Mesendoderm (in vitro differentiated cells): Measurements from ENCODE around the gene PPP1CA.

Source experiments
- DNase-seq: peaks from one replicate; pipeline ENCODE4 v3.0.0; 2013
- H2AK5ac ChIP-seq: 2 replicates; pipeline ENCODE4 v1.6.1; 2013; ENCODE audit warnings: low read length, inconsistent platforms
- H2BK120ac ChIP-seq: 2 replicates; pipeline ENCODE4 v1.6.1; 2013; ENCODE audit warnings: low read depth, mild to moderate bottlenecking, low read length, moderate library complexity, mixed read lengths
- H2BK15ac ChIP-seq: replicated peaks from 2 replicates; pipeline ENCODE4 v1.6.1; 2013; ENCODE audit warnings: low read depth, mild to moderate bottlenecking, moderate library complexity
- H2BK5ac ChIP-seq: 2 replicates; pipeline ENCODE4 v1.6.1; 2013; ENCODE audit warnings: low read length, inconsistent platforms
- H3K18ac ChIP-seq: 2 replicates; pipeline ENCODE4 v1.6.1; 2013; ENCODE audit warnings: mild to moderate bottlenecking, low read length, mixed read lengths
- H3K23ac ChIP-seq: one replicate; pipeline ENCODE4 v1.6.1; 2013; ENCODE audit warnings: low read length
- H3K27ac ChIP-seq: 2 replicates; pipeline ENCODE4 v1.5.1; 2013; ENCODE audit warnings: low read depth, mild to moderate bottlenecking, inconsistent platforms, low read length, moderate library complexity
- H3K27me3 ChIP-seq: 2 replicates; pipeline ENCODE4 v1.6.1; 2013; ENCODE audit warnings: low read length, control low read depth, mild to moderate bottlenecking, inconsistent platforms; ENCODE audit not compliant: insufficient read depth, poor library complexity
- H3K36me3 ChIP-seq: 2 replicates; pipeline ENCODE4 v1.6.1; 2013; ENCODE audit warnings: low read length, inconsistent platforms; ENCODE audit not compliant: control insufficient read depth, insufficient read depth
- H3K4ac ChIP-seq: one replicate; pipeline ENCODE4 v1.6.1; 2013; ENCODE audit warnings: low read depth, mild to moderate bottlenecking, low read length, moderate library complexity
- H3K4me1 ChIP-seq: 2 replicates; pipeline ENCODE4 v1.6.1; 2013; ENCODE audit warnings: low read depth, low read length, inconsistent platforms; ENCODE audit not compliant: control insufficient read depth
- H3K4me2 ChIP-seq: 2 replicates; pipeline ENCODE4 v1.6.1; 2013; ENCODE audit warnings: low read length
- H3K4me3 ChIP-seq: 2 replicates; pipeline ENCODE4 v1.5.1; 2013; ENCODE audit warnings: mild to moderate bottlenecking, low read length
- H3K56ac ChIP-seq: one replicate; pipeline ENCODE4 v1.6.1; 2013; ENCODE audit warnings: low read length
- H3K79me1 ChIP-seq: 2 replicates; pipeline ENCODE4 v1.6.1; 2013; ENCODE audit warnings: low read length, inconsistent platforms
- H3K79me2 ChIP-seq: 2 replicates; pipeline ENCODE4 v1.6.1; 2013; ENCODE audit warnings: mild to moderate bottlenecking, low read length; ENCODE audit not compliant: control insufficient read depth, insufficient read depth
- H3K9ac ChIP-seq: 2 replicates; pipeline ENCODE4 v1.6.1; 2013; ENCODE audit warnings: low read length, inconsistent platforms
- H4K5ac ChIP-seq: one replicate; pipeline ENCODE4 v1.6.1; 2013; ENCODE audit warnings: low read length
- H4K8ac ChIP-seq: one replicate; pipeline ENCODE4 v1.6.1; 2013; ENCODE audit warnings: low read depth, mild to moderate bottlenecking, control low read depth, low read length, moderate library complexity
- WGBS: extraction: QIAGEN DNeasy Blood & Tissue Kit; methylation state at CpG from one replicate; pipeline ENCODE4 v1.1.7; 2013; ENCODE audit warnings: low lambda C conversion rate, missing lambda C conversion rate; ENCODE audit not compliant: insufficient coverage; ENCODE audit errors: extremely low coverage; 5-methylcytosine and 5-hydroxymethylcytosine counted together

Gene PPP1CA

DNA sequence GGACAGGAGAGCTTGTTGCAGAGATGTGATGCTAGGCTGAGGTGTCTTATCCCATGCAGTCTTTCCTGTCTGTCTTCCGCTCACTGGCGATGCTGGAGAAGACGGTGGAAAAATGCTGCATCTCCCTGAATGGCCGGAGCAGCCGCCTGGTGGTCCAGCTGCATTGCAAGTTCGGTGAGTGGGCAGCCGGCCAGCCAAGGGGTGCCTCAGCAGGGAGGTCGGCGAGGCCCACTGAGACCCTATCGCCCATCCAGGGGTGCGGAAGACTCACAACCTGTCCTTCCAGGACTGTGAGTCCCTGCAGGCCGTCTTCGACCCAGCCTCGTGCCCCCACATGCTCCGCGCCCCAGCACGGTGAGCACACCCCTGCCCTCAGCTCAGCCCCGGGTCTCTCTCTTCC, 8.2 kb downstream of the PPP1CA start:
- H3K4ac ChIP-seq, result no peak overlapping the region
- H3K4me2 ChIP-seq, result no peak overlapping the region
- H2BK5ac ChIP-seq, result no peak overlapping the region
- H3K4me1 ChIP-seq, result peaks cover 4% of the 10 kb centered on the region
- no peak overlapping the region for H3K18ac ChIP-seq
- H3K79me2 ChIP-seq, result peaks cover 5% of the 10 kb centered on the region
- no peak overlapping the region for H2AK5ac ChIP-seq
- no peak overlapping the region for H3K4me3 ChIP-seq
- no peak overlapping the region for H4K5ac ChIP-seq
- no peak overlapping the region for H3K23ac ChIP-seq
- H3K27ac ChIP-seq, result no peak overlapping the region
- H3K27me3 ChIP-seq, result no peaks in the 10 kb centered on the region
- no peak overlapping the region for H4K8ac ChIP-seq
- peaks cover 8% of the 10 kb centered on the region for H3K79me1 ChIP-seq
- H3K36me3 ChIP-seq, result peaks cover 3% of the 10 kb centered on the region
- no peak overlapping the region for H2BK15ac ChIP-seq
- DNase-seq, result no peak
- H3K9ac ChIP-seq, result no peak overlapping the region
- H2BK120ac ChIP-seq, result no peak overlapping the region
- WGBS, result no CpG with 5 or more reads among the region's 18 CpGs
- H3K56ac ChIP-seq, result no peak overlapping the region

DNA sequence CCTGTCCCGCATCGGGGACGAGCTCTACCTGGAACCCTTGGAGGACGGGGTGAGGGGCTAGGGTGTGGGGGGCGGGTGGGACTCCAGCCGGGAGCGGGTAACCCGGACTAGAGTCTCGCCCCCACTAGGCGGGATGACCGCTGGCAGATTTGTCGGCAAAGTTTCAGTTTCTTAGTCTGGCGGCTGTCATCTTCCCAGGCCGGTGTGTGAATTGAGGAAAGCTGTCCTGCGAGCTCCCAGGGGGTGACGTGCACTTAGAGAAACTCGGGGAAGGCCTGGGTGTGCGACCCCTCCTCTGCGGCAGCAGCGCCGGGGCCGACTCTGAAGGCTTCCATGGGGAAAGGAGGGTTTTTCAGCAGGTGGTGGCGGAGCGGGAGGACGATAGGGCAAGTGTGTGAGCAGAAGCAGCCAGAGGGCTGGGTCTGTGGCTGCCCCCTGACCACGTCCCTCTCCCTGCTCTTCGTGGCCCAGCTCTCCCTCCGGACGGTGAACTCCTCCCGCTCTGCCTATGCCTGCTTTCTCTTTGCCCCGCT, 9.4 kb downstream of the PPP1CA start:
- H2BK15ac ChIP-seq, result no peak overlapping the region
- no peak overlapping the region for H2BK120ac ChIP-seq
- H3K4ac ChIP-seq, result no peak overlapping the region
- H3K27me3 ChIP-seq, result no peaks in the 10 kb centered on the region
- no peak overlapping the region for H2BK5ac ChIP-seq
- peak overlapping the region; percentile 80 for H3K23ac ChIP-seq
- no peak overlapping the region for H4K5ac ChIP-seq
- H3K56ac ChIP-seq, result peak overlapping the region; percentile 98
- WGBS, result no CpG with 5 or more reads among the region's 31 CpGs
- H3K27ac ChIP-seq, result no peak overlapping the region
- no peak overlapping the region for H2AK5ac ChIP-seq
- peak overlapping the region; percentile 6 for H3K18ac ChIP-seq
- no peak overlapping the region for H4K8ac ChIP-seq
- DNase-seq, result no peak
- peaks cover 8% of the 10 kb centered on the region for H3K79me1 ChIP-seq
- H3K9ac ChIP-seq, result peak overlapping the region; percentile 84
- H3K4me1 ChIP-seq, result peaks cover 9% of the 10 kb centered on the region
- H3K4me3 ChIP-seq, result peak overlapping the region; percentile 72
- H3K4me2 ChIP-seq, result peak overlapping the region; percentile 70
- H3K36me3 ChIP-seq, result no peaks in the 10 kb centered on the region
- H3K79me2 ChIP-seq, result peaks cover 5% of the 10 kb centered on the region

DNA sequence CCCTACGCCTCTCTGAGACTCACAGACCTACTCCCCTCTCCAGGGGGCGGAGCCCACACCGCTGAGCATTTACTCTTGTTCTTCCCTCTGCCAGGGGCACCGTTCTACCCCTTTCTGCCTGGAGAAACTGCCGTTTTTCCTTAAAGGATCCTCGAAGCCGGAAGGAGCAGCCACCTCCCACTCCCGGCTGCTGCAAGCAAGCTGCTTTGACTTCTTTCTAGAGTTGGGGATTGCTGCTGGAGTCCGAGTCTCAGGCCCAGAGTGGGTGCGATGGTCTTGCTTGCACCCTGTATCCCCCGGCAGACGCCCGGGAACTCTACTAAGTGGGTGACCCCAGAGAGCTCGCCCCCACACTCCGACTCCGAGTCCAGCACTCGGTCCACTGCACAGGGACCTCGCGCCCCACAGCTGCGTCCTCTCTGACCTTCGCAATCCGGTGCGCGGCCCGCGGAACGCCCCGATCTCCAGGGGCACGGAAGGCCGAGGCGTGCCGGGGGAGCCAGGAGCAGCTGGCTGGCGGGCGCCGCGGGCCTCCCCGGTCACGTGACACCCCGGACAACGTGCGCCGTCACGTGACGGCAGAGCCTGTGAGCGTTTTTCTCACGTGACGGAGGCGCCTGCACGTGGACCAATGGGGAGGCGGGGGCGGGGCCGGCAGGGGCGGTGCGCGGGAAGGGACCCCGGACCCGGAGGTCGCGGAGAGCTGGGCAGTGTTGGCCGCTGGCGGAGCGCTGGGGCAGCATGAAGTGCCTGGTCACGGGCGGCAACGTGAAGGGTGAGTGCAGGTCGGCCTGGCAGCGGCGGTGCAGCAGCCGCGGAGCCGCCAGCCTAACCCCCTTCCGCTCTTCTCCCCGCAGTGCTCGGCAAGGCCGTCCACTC, 10.1 kb downstream of the PPP1CA start, which contains the start of gene RAD9A:
RAD9A (plus strand) TSS at position 683 of the 879 bp plus-strand sequence; CDS start at position 742, 59 bp downstream.
- H2BK120ac ChIP-seq, result no peak within 1 kb of the TSS
- peak within 1 kb of the TSS; percentile 79 for H3K4me3 ChIP-seq
- no peak within 1 kb of the TSS for H4K8ac ChIP-seq
- H3K27me3 ChIP-seq, result no peaks in the 10 kb centered on the region
- peaks cover 12% of the 10 kb centered on the region for H3K4me1 ChIP-seq
- H3K36me3 ChIP-seq, result no peaks in the 10 kb centered on the region
- H3K18ac ChIP-seq, result peak within 1 kb of the TSS; percentile 42
- H3K4ac ChIP-seq, result peak within 1 kb of the TSS; percentile 44
- peak within 1 kb of the TSS; percentile 98 for H3K56ac ChIP-seq
- H3K27ac ChIP-seq, result peak within 1 kb of the TSS; percentile 69
- H3K9ac ChIP-seq, result peak within 1 kb of the TSS; percentile 84
- H3K4me2 ChIP-seq, result peak within 1 kb of the TSS; percentile 75
- H4K5ac ChIP-seq, result no peak within 1 kb of the TSS
- no CpG with 5 or more reads among the region's 75 CpGs for WGBS
- no peak within 1 kb of the TSS for H2AK5ac ChIP-seq
- no peak within 1 kb of the TSS for H2BK15ac ChIP-seq
- peaks cover 5% of the 10 kb centered on the region for H3K79me2 ChIP-seq
- peaks cover 8% of the 10 kb centered on the region for H3K79me1 ChIP-seq
- DNase-seq, result peak; percentile 97
- no peak within 1 kb of the TSS for H2BK5ac ChIP-seq
- peak within 1 kb of the TSS; percentile 80 for H3K23ac ChIP-seq

DNA sequence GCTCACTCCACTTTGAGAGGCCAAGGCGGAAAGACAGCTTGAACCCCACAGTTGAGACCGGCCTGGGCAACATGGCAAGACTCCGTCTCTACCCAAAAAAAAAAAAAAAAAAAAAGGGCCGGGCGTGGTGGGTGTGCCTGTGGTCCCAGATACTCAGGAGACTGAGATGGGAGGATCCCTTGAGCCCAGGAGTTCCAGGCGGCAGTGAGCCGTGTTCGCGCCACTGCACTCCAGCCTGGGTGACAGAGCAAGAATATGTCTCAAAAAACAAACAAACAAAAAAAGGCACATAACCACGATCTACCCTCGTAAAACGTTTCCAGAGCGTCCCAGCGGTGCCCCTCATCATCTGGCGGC, 10.7 kb downstream of the PPP1CA start:
- no peak overlapping the region for H3K18ac ChIP-seq
- no peak overlapping the region for H2BK5ac ChIP-seq
- H3K36me3 ChIP-seq, result no peaks in the 10 kb centered on the region
- no peak overlapping the region for H3K4ac ChIP-seq
- H3K9ac ChIP-seq, result peak overlapping the region; percentile 84
- no peaks in the 10 kb centered on the region for H3K27me3 ChIP-seq
- no peak overlapping the region for H4K8ac ChIP-seq
- H3K56ac ChIP-seq, result peak overlapping the region; percentile 97
- peaks cover 9% of the 10 kb centered on the region for H3K4me1 ChIP-seq
- H2BK120ac ChIP-seq, result no peak overlapping the region
- H3K23ac ChIP-seq, result no peak overlapping the region
- peak overlapping the region; percentile 69 for H3K27ac ChIP-seq
- WGBS, result no CpG with 5 or more reads among the region's 15 CpGs
- peak overlapping the region; percentile 79 for H3K4me3 ChIP-seq
- H2AK5ac ChIP-seq, result no peak overlapping the region
- H3K79me2 ChIP-seq, result peaks cover 5% of the 10 kb centered on the region
- no peak overlapping the region for H2BK15ac ChIP-seq
- no peak for DNase-seq
- peaks cover 8% of the 10 kb centered on the region for H3K79me1 ChIP-seq
- H4K5ac ChIP-seq, result no peak overlapping the region
- peak overlapping the region; percentile 75 for H3K4me2 ChIP-seq

DNA sequence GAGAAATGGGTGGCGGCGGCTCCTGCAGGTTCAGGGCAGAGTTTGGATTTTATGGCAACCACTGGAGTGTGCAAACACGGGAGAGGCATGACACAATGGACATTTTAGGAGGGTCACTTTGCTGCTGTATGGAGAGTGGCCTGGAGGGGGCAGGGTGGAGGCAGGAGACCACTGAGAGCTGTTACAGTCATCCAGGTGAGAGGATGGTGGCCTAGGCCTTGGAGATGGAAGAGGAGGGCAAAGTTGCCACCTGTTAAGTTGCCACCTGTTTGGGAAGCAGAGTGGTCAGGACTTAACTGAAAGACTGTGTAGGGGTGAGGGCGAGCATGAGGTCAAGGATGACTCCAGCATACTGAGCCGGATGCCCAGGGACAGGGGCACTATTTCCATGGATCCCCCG, 12.2 kb downstream of the PPP1CA start:
- H4K5ac ChIP-seq, result no peak overlapping the region
- H2BK15ac ChIP-seq, result no peak overlapping the region
- peaks cover 8% of the 10 kb centered on the region for H3K79me1 ChIP-seq
- H2BK120ac ChIP-seq, result no peak overlapping the region
- no peaks in the 10 kb centered on the region for H3K36me3 ChIP-seq
- peaks cover 9% of the 10 kb centered on the region for H3K4me1 ChIP-seq
- H3K23ac ChIP-seq, result no peak overlapping the region
- DNase-seq, result peak; percentile 67
- H3K27me3 ChIP-seq, result no peaks in the 10 kb centered on the region
- H4K8ac ChIP-seq, result no peak overlapping the region
- no peak overlapping the region for H2AK5ac ChIP-seq
- no CpG with 5 or more reads among the region's 6 CpGs for WGBS
- no peak overlapping the region for H3K4me3 ChIP-seq
- peaks cover 5% of the 10 kb centered on the region for H3K79me2 ChIP-seq
- no peak overlapping the region for H3K18ac ChIP-seq
- no peak overlapping the region for H3K4me2 ChIP-seq
- no peak overlapping the region for H2BK5ac ChIP-seq
- H3K27ac ChIP-seq, result no peak overlapping the region
- no peak overlapping the region for H3K56ac ChIP-seq
- H3K4ac ChIP-seq, result no peak overlapping the region
- no peak overlapping the region for H3K9ac ChIP-seq
